ENCODE measurements around the gene STOX2.

- TF ChIP-seq CTCF (IDR thresholded peaks at IDR 0.05 in 8 of 11, conservative IDR thresholded peaks at IDR 0.05 in 3 of 11) (no peak), POLR2A (IDR thresholded peaks at IDR 0.05) (no peak), POLR2AphosphoS5 (IDR thresholded peaks at IDR 0.05) (peak in 1 of 3 donors; percentile 25)
These were observed 47.0 kb upstream of the STOX2 start for GRCh38 chr4:183858011-183858615.
